Measurements from ENCODE around the gene EGR1.

DNA sequence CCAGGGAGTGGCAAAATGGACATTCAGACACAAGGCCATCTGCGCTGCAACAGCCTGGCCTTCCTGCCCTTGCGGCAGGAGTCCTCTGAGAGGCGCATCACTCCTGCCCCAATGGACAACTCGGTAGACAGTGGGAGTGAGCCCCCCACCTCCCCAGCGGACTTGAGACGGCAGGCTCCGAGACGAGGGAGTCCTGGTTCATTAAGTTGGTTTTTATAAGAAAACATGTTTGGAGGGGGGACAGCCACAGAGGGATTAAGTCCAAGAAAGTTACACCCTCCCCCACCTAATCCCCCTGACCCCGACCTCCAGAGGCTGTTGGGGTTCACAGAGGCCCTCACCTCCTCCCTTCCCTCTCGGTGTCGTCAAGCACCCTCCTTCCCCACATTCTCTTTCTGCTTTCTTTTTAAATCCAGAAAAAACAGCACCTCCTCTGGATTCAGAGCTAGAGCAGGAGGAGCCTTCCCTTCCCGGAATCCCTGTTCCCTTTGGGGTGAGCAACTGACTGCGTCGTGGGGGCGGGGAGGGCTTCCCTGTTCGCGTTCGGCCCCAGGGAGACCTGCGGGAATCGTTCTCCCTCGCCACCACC lies 1.8 kb upstream of the EGR1 start:
- no peak for TF ChIP-seq CTCF (IDR thresholded peaks at IDR 0.05; ENCODE audit: low read length)
- TF ChIP-seq EZH2 (optimal IDR thresholded peaks at IDR 0.05; ENCODE audit: low read depth, low read length): no peak
- TF ChIP-seq EZH2phosphoT487 (IDR thresholded peaks at IDR 0.05; ENCODE audit: low read length): no peak

Data from MM.1S (cell line).